H9 (cell line): ENCODE data around the gene KRTAP10-8. TPM values are rescaled to one million over a fixed set of nuclear protein-coding genes. Genes with fewer than 3 reads are reported as not detected.

Experiments
- DNase-seq: peaks from one replicate; pipeline ENCODE4 v3.0.0-alpha.2; 2017
- H2AFZ ChIP-seq: one replicate; pipeline ENCODE4 v1.6.1; 2013; ENCODE audit warnings: mild to moderate bottlenecking, low read length, control low read depth, moderate library complexity
- H2AK5ac ChIP-seq: 2 replicates; pipeline ENCODE4 v1.6.1; 2013; ENCODE audit warnings: low read length, control low read depth, mixed read lengths; ENCODE audit not compliant: insufficient read length
- H2BK120ac ChIP-seq: one replicate; pipeline ENCODE4 v1.6.1; 2013; ENCODE audit warnings: low read depth, mild to moderate bottlenecking, low read length, control low read depth, inconsistent platforms; ENCODE audit not compliant: poor library complexity, severe bottlenecking
- H2BK12ac ChIP-seq: 2 replicates; pipeline ENCODE4 v1.6.1; 2013; ENCODE audit warnings: low read length, control low read depth, mixed read lengths, low read depth; ENCODE audit not compliant: insufficient read length
- H2BK15ac ChIP-seq: 2 replicates; pipeline ENCODE4 v1.6.1; 2013; ENCODE audit warnings: low read depth, low read length, control low read depth
- H2BK20ac ChIP-seq: one replicate; pipeline ENCODE4 v1.6.1; 2013; ENCODE audit warnings: low read depth, mild to moderate bottlenecking, low read length, control low read depth, inconsistent platforms; ENCODE audit not compliant: poor library complexity, severe bottlenecking
- H2BK5ac ChIP-seq: 2 replicates; pipeline ENCODE4 v1.6.1; 2013; ENCODE audit warnings: low read length, control low read depth, mixed read lengths; ENCODE audit not compliant: insufficient read length
- H3K14ac ChIP-seq: 2 replicates; pipeline ENCODE4 v1.6.1; 2013; ENCODE audit warnings: low read length, control low read depth; ENCODE audit not compliant: insufficient read depth
- H3K18ac ChIP-seq: 2 replicates; pipeline ENCODE4 v1.6.1; 2013; ENCODE audit warnings: low read depth, mild to moderate bottlenecking, mixed read lengths, low read length, control low read depth; ENCODE audit not compliant: insufficient read length
- H3K23ac ChIP-seq: 2 replicates; pipeline ENCODE4 v1.6.1; 2013; ENCODE audit warnings: low read length, control low read depth, mixed read lengths, low read depth; ENCODE audit not compliant: insufficient read length
- H3K23me2 ChIP-seq: 2 replicates; pipeline ENCODE4 v1.6.1; 2013; ENCODE audit warnings: low read depth, mild to moderate bottlenecking, mixed read lengths, low read length, control low read depth; ENCODE audit not compliant: insufficient read length, poor library complexity, severe bottlenecking
- H3K27ac ChIP-seq: 2 replicates; pipeline ENCODE4 v1.5.1; 2013; ENCODE audit warnings: low read length, control low read depth, mixed read lengths, low read depth; ENCODE audit not compliant: insufficient read length
- H3K27me3 ChIP-seq: 2 replicates; pipeline ENCODE4 v1.6.1; 2013; ENCODE audit warnings: low read length, control low read depth, inconsistent platforms; ENCODE audit not compliant: insufficient read depth
- H3K4ac ChIP-seq: 2 replicates; pipeline ENCODE4 v1.6.1; 2013; ENCODE audit warnings: low read depth, mild to moderate bottlenecking, control low read depth, inconsistent platforms, low read length, moderate library complexity
- H3K4me1 ChIP-seq: 2 replicates; pipeline ENCODE4 v1.6.1; 2013; ENCODE audit warnings: low read length, control low read depth, inconsistent platforms; ENCODE audit not compliant: insufficient read depth
- H3K4me2 ChIP-seq: 2 replicates; pipeline ENCODE4 v1.6.1; 2013; ENCODE audit warnings: low read length, control low read depth, mixed read lengths; ENCODE audit not compliant: insufficient read length, insufficient read depth
- H3K56ac ChIP-seq: 2 replicates; pipeline ENCODE4 v1.6.1; 2013; ENCODE audit warnings: low read depth, mild to moderate bottlenecking, mixed read lengths, low read length, control low read depth; ENCODE audit not compliant: insufficient read length
- H3K79me1 ChIP-seq: 2 replicates; pipeline ENCODE4 v1.6.1; 2013; ENCODE audit warnings: low read depth, mild to moderate bottlenecking, moderate library complexity, low read length, control low read depth, inconsistent platforms; ENCODE audit not compliant: insufficient read depth, poor library complexity, severe bottlenecking
- H3K79me2 ChIP-seq: 2 replicates; pipeline ENCODE4 v1.6.1; 2013; ENCODE audit warnings: low read length, control low read depth, inconsistent platforms; ENCODE audit not compliant: insufficient read depth
- H3K9ac ChIP-seq: 2 replicates; pipeline ENCODE4 v1.6.1; 2013; ENCODE audit warnings: low read length, control low read depth, mixed read lengths; ENCODE audit not compliant: insufficient read length; ENCODE audit errors: extremely low read depth
- H3K9me3 ChIP-seq: one replicate; pipeline ENCODE4 v1.6.1; 2013; ENCODE audit warnings: low read depth, low read length, inconsistent platforms; ENCODE audit not compliant: control insufficient read depth
- H3T11ph ChIP-seq: one replicate; pipeline ENCODE4 v1.6.1; 2013; ENCODE audit warnings: mild to moderate bottlenecking, low read length, control low read depth, inconsistent platforms
- H4K20me1 ChIP-seq: one replicate; pipeline ENCODE4 v1.6.1; 2013; ENCODE audit not compliant: control insufficient read depth, insufficient read length, insufficient read depth
- H4K5ac ChIP-seq: 2 replicates; pipeline ENCODE4 v1.6.1; 2013; ENCODE audit warnings: low read depth, mild to moderate bottlenecking, mixed read lengths, low read length, control low read depth; ENCODE audit not compliant: insufficient read length
- H4K8ac ChIP-seq: replicated peaks from 2 replicates; pipeline ENCODE4 v1.6.1; 2013; ENCODE audit warnings: low read length, control low read depth, mixed read lengths, low read depth; ENCODE audit not compliant: insufficient read length
- H4K91ac ChIP-seq: 2 replicates; pipeline ENCODE4 v1.6.1; 2013; ENCODE audit warnings: low read depth, mild to moderate bottlenecking, moderate library complexity, mixed read lengths, low read length, control low read depth; ENCODE audit not compliant: insufficient read length
- H3K27ac Mint-ChIP-seq, 3 experiments: 2 replicates in 2 of 3; 3 replicates in 1 of 3; pipeline ENCODE4 v1.8.0; 2020 to 2021; ENCODE audit warnings: mixed read lengths in 3 of 3, mild to moderate bottlenecking in 1 of 3, moderate library complexity in 1 of 3
- H3K27me3 Mint-ChIP-seq: 2 replicates; pipeline ENCODE4 v1.8.0; 2021; ENCODE audit warnings: low read depth, mild to moderate bottlenecking, moderate library complexity, mixed read lengths
- H3K36me3 Mint-ChIP-seq, 3 experiments: 2 replicates in 2 of 3; 3 replicates in 1 of 3; pipeline ENCODE4 v1.8.0; 2020 to 2021; ENCODE audit warnings: low read depth in 3 of 3, mixed read lengths in 3 of 3; ENCODE audit not compliant: insufficient read depth in 1 of 3
- H3K4me1 Mint-ChIP-seq, 2 experiments: 2 replicates each; pipeline ENCODE4 v1.8.0; 2020; ENCODE audit warnings: mixed read lengths in 2 of 2
- H3K4me3 Mint-ChIP-seq, 2 experiments: 2 replicates in 1 of 2; 3 replicates in 1 of 2; pipeline ENCODE4 v1.8.0; 2020 to 2021; ENCODE audit warnings: mild to moderate bottlenecking in 2 of 2, mixed read lengths in 2 of 2, moderate library complexity in 1 of 2
- H3K9me3 Mint-ChIP-seq, 2 experiments: 2 replicates in 1 of 2; 3 replicates in 1 of 2; pipeline ENCODE4 v1.8.0; 2020; ENCODE audit warnings: mild to moderate bottlenecking in 2 of 2, mixed read lengths in 2 of 2, moderate library complexity in 1 of 2
- WGBS: extraction: QIAGEN DNeasy Blood & Tissue Kit; methylation state at CpG from one replicate; pipeline ENCODE4 v1.1.7; 2013; ENCODE audit warnings: missing lambda C conversion rate, low lambda C conversion rate, mixed read lengths; ENCODE audit not compliant: insufficient read length; ENCODE audit errors: extremely low coverage; 5-methylcytosine and 5-hydroxymethylcytosine counted together
- total RNA-seq: library from RNA; stranded (reverse); gene quantifications from 2 replicates; pipeline ENCODE4 v1.2.1, GENCODE V29; 2021
- TF ChIP-seq, protein P1 (sequence below): fragments of 200-600 bp; sonication (generic); conservative IDR thresholded peaks from 3 replicates; pipeline ENCODE4 v1.8.0; 2021; ENCODE audit warnings: antibody characterized with exemption, mild to moderate bottlenecking

The KRTAP10-8 gene
- total RNA-seq, 1 experiment from 2014 or later = not detected

DNA sequence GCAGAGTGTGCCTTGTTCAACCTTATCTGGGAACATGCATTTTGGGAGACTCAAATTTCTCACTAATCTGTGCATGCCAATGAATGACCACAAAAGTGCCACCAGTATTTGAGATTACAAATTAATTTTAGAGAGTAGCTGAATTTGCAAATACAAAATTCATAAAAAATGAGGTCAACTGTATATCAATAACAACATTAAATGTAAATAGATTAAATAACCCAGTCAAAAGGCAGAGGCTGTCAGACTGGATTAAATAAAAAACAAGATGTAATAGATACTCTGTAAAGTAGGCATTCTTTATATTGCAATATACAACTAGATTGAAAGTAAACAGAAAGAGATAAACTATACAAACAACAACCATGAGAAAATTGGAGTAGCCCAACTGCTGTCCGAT, 47.8 kb upstream of the KRTAP10-8 start:
- no peak overlapping the region for H2BK15ac ChIP-seq
- Mint-ChIP-seq H3K9me3 (no peaks in the 10 kb centered on the region), H3K27me3 (peaks cover 9% of the 10 kb centered on the region), H3K36me3 (no peaks in the 10 kb centered on the region), H3K4me1 (no peaks in the 10 kb centered on the region), H3K4me3 (no peak overlapping the region), H3K27ac (no peak overlapping the region)
- no peak overlapping the region for H3K14ac ChIP-seq
- no peaks in the 10 kb centered on the region for H3K4me1 ChIP-seq
- no peak overlapping the region for H2BK5ac ChIP-seq
- no peaks in the 10 kb centered on the region for H3K27me3 ChIP-seq
- H3K9me3 ChIP-seq = no peaks in the 10 kb centered on the region
- DNase-seq = no peak
- no peaks in the 10 kb centered on the region for H4K20me1 ChIP-seq
- no peak overlapping the region for H2AK5ac ChIP-seq
- WGBS = no CpG with 5 or more reads among the region's 1 CpG
- H4K8ac ChIP-seq = no peak overlapping the region
- no peak overlapping the region for H2BK12ac ChIP-seq
- no peaks in the 10 kb centered on the region for H3K79me1 ChIP-seq
- no peaks in the 10 kb centered on the region for H3K23me2 ChIP-seq
- H3K9ac ChIP-seq = no peak overlapping the region
- no peak overlapping the region for H2BK20ac ChIP-seq
- no peak overlapping the region for H2BK120ac ChIP-seq
- no peak overlapping the region for H2AFZ ChIP-seq
- TF ChIP-seq, protein P1, sequence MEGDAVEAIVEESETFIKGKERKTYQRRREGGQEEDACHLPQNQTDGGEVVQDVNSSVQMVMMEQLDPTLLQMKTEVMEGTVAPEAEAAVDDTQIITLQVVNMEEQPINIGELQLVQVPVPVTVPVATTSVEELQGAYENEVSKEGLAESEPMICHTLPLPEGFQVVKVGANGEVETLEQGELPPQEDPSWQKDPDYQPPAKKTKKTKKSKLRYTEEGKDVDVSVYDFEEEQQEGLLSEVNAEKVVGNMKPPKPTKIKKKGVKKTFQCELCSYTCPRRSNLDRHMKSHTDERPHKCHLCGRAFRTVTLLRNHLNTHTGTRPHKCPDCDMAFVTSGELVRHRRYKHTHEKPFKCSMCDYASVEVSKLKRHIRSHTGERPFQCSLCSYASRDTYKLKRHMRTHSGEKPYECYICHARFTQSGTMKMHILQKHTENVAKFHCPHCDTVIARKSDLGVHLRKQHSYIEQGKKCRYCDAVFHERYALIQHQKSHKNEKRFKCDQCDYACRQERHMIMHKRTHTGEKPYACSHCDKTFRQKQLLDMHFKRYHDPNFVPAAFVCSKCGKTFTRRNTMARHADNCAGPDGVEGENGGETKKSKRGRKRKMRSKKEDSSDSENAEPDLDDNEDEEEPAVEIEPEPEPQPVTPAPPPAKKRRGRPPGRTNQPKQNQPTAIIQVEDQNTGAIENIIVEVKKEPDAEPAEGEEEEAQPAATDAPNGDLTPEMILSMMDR = no peak
- H3K79me2 ChIP-seq = no peaks in the 10 kb centered on the region
- H4K91ac ChIP-seq = no peak overlapping the region
- H3K4ac ChIP-seq = no peak overlapping the region
- no peak overlapping the region for H3K18ac ChIP-seq
- no peak overlapping the region for H3K4me2 ChIP-seq
- H3T11ph ChIP-seq = no peak overlapping the region
- no peak overlapping the region for H3K27ac ChIP-seq
- no peak overlapping the region for H4K5ac ChIP-seq
- no peak overlapping the region for H3K56ac ChIP-seq
- no peak overlapping the region for H3K23ac ChIP-seq
